Lower lobe of right lung (tissue), 2 donors: ENCODE data around the gene ACR. TPM values are rescaled to one million over a fixed set of nuclear protein-coding genes. Genes with fewer than 3 reads are reported as not detected.

Experiments used
- ATAC-seq, 2 donors: fragments of 200-7000 bp; cut with Tn5 transposase; one replicate each; pipeline ENCODE4 v1.9.1; 2020 to 2022; ENCODE audit warnings: mild to moderate bottlenecking in 2 of 2, moderate library complexity in 2 of 2
- DNase-seq: peaks from one replicate; pipeline ENCODE4 v3.0.0-alpha.2; 2020
- H3K27ac ChIP-seq: fragments of 200-600 bp; one replicate; pipeline ENCODE4 v1.8.0; 2022
- H3K27me3 ChIP-seq: fragments of 200-600 bp; one replicate; pipeline ENCODE4 v1.8.0; 2022; ENCODE audit warnings: low read depth
- H3K36me3 ChIP-seq: fragments of 200-600 bp; one replicate; pipeline ENCODE4 v1.8.0; 2022; ENCODE audit warnings: mild to moderate bottlenecking
- H3K4me1 ChIP-seq: fragments of 200-600 bp; one replicate; pipeline ENCODE4 v1.8.0; 2022
- H3K4me3 ChIP-seq: fragments of 200-600 bp; one replicate; pipeline ENCODE4 v1.8.0; 2022; ENCODE audit warnings: mild to moderate bottlenecking
- H3K9me3 ChIP-seq: fragments of 200-600 bp; one replicate; pipeline ENCODE4 v1.8.0; 2022
- intact Hi-C: fragments of 100-400 bp; cut with DNase I; formaldehyde crosslinking; loops from one replicate; pipeline ENCODE4 v1.11.0; 2022
- total RNA-seq: library from RNA; stranded (reverse); fragmentation: NEBNext Ultra II Directional; extraction: Animal tissue kit (Norgen Biotek cat#: 25700); gene quantifications from one replicate; pipeline ENCODE4 v1.2.1, GENCODE V29; 2021
- TF ChIP-seq, protein P1 (sequence below): fragments of 200-600 bp; IDR thresholded peaks from one replicate; pipeline ENCODE4 v1.8.0; 2022; ENCODE audit warnings: antibody characterized with exemption, mild to moderate bottlenecking
- donor health status: DM: no; HTN: yes; CAD: no; lungs with severe emphysema.

The ACR gene
- total RNA-seq, 1 donor from 2014 or later, result 0.62 TPM

DNA sequence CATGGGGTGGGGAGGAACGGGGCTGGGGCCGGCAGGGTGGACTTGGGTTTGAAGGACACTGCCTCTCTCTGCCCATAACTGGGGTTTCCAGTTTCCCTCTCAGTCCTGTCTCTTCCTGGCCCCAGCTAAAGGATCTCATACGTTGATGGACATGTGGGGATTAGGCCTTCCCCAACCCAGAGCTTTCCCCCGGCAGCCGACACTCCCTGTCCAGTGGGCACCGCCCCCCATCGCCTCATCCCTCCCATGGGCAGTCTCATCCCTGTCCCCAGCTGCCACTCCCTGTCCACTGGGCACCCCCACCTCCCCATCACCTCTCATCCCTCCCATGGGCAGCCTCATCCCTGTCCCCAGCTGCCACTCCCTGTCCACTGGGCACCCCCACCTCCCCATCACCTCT, 22.2 kb upstream of the ACR start:
- Histone ChIP-seq H3K36me3 (peaks cover 16% of the 10 kb centered on the region), H3K4me1 (peaks cover 28% of the 10 kb centered on the region), H3K27me3 (peaks cover 5% of the 10 kb centered on the region), H3K9me3 (no peaks in the 10 kb centered on the region), H3K27ac (no peak overlapping the region), H3K4me3 (no peak overlapping the region)
- intact Hi-C loops, result no loop called here
- ATAC-seq (no peak), DNase-seq (no peak)
- TF ChIP-seq, protein P1, sequence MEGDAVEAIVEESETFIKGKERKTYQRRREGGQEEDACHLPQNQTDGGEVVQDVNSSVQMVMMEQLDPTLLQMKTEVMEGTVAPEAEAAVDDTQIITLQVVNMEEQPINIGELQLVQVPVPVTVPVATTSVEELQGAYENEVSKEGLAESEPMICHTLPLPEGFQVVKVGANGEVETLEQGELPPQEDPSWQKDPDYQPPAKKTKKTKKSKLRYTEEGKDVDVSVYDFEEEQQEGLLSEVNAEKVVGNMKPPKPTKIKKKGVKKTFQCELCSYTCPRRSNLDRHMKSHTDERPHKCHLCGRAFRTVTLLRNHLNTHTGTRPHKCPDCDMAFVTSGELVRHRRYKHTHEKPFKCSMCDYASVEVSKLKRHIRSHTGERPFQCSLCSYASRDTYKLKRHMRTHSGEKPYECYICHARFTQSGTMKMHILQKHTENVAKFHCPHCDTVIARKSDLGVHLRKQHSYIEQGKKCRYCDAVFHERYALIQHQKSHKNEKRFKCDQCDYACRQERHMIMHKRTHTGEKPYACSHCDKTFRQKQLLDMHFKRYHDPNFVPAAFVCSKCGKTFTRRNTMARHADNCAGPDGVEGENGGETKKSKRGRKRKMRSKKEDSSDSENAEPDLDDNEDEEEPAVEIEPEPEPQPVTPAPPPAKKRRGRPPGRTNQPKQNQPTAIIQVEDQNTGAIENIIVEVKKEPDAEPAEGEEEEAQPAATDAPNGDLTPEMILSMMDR, result no peak

DNA sequence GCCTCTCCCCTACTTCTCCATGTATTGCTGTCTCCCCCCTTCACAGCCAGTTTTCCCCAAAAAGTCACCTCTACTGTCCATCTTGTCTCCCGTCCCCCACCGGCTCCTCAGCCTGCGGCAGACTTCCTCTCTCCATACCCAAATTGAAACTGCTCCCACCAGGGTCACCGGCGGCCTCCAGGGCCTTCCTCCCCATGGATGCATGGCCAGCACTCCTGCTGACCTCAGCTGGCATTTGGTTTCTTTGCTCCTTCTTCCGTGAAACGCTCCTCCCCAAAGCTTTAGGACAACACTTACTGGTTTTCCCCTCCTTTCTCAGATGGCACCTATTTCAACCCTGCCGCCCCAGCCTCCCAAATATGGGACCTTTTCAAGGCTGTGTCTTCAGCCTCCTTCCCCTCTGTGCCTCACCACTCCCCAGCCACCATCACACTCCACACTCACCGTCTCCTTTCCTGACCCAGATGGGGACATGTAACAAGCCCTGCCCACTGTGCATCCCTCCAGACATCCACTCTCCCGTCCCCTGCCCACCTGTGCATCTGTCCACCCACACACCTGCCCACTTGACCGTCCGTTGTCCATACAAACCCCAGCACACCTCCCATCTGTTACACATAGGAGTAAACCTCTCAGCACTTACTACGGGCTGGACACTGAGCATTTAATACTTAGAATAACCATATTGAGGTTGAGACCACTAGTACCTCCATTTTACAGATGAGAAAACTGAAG, 21.5 kb upstream of the ACR start:
- intact Hi-C loops, result no loop called here
- DNase-seq (no peak), ATAC-seq (no peak)
- Histone ChIP-seq H3K27me3 (peaks cover 10% of the 10 kb centered on the region), H3K27ac (no peak overlapping the region), H3K36me3 (peaks cover 16% of the 10 kb centered on the region), H3K4me3 (no peak overlapping the region), H3K9me3 (no peaks in the 10 kb centered on the region), H3K4me1 (peaks cover 24% of the 10 kb centered on the region)
- TF ChIP-seq, protein P1, result no peak

DNA sequence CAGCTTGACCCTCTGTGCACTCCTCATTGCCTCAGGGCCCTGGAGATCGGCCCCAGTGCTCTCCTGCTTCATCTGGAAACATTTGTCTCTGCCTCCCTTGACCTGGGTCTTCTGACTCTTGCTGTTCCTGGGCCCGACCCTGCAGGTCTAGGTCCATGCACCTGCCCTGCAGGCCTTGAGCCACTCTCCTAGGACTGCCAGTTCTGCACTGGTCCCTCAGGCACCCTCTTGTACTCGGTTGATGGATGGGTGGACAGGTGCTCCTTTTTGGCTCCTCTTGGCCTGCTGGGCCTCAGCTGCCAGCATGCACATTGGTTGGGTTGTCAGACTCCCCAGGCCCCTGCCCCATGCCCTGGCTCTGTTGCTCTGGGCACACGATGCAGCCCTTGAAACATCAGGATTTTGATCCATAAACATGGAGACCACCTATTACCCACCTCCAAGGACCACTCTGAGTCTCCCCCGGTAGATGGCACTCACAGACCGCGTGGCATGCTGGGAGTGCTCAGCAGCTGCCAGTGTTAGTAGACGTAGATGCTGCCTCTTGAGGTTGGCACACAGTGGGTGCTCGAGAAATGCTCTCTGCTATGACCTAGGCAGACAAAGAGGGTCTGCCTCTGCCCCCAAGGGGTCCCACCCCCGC, 20.2 kb upstream of the ACR start:
- Histone ChIP-seq H3K27me3 (peaks cover 18% of the 10 kb centered on the region), H3K9me3 (no peaks in the 10 kb centered on the region), H3K4me3 (no peak overlapping the region), H3K27ac (no peak overlapping the region), H3K36me3 (peaks cover 16% of the 10 kb centered on the region), H3K4me1 (peaks cover 19% of the 10 kb centered on the region)
- TF ChIP-seq, protein P1, result no peak
- DNase-seq (no peak), ATAC-seq (no peak)
- intact Hi-C loops, result no loop called here

DNA sequence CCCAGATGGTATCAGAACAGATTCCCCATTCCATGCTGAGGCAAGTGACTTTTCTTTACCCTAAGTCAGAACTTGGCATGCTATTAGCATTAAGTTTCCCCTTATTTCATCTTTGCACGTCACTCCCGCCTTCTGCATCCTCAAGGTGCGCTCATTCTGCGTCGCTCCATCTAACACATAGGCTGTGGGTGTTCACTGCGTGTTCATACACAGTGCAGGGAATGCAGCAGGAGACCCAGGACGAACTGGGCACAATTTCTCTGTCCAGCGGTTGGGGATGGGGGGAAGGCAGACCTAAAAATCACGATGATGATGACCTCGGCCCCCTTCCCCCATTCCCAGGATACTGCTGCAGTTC, 19.7 kb upstream of the ACR start:
- TF ChIP-seq, protein P1, result no peak
- Histone ChIP-seq H3K27me3 (peaks cover 18% of the 10 kb centered on the region), H3K36me3 (peaks cover 16% of the 10 kb centered on the region), H3K4me1 (peaks cover 18% of the 10 kb centered on the region), H3K9me3 (no peaks in the 10 kb centered on the region), H3K4me3 (no peak overlapping the region), H3K27ac (no peak overlapping the region)
- intact Hi-C loops, result no loop called here
- ATAC-seq (no peak), DNase-seq (no peak)

DNA sequence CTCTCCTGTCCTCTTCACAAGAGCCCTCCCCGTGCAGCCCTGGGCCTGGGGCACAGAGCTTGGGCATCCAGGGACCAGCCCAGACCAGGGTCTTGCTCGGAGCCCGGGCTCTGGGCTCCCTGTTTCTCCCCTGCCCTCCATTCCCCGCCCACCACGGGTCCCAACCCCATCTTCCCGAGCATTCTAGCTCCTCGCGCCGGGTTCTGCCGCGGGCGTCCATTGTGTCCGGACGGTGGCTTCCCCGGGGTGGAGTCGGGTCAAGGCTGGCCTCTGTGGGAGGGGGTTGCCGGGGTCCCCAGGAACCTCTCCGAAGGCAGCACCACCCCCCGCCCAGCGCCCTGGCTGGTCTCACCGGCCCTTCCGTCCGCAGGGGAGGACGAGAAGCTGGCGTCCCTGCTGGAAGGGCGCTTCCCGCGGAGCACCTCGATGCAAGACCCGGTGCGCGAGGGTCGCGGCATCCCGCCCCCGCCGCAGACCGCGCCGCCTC, 18.1 kb upstream of the ACR start:
- Histone ChIP-seq H3K9me3 (no peaks in the 10 kb centered on the region), H3K36me3 (peaks cover 22% of the 10 kb centered on the region), H3K27ac (no peak overlapping the region), H3K27me3 (peaks cover 18% of the 10 kb centered on the region), H3K4me1 (peaks cover 28% of the 10 kb centered on the region), H3K4me3 (no peak overlapping the region)
- ATAC-seq (no peak), DNase-seq (no peak)
- intact Hi-C loops, result no loop called here
- TF ChIP-seq, protein P1, result no peak
